HG03469 (cell line): ENCODE data around the gene PACRG.

Experiments used
- ATAC-seq: cut with Tn5 transposase; IDR thresholded peaks from one replicate; pipeline ENCODE4 v1.9.1; 2021; ENCODE audit warnings: mild to moderate bottlenecking, moderate library complexity, moderate number of reproducible peaks; ENCODE audit not compliant: unreplicated experiment

The PACRG gene

GRCh38 chr6:162709431-162709830 lies 18.3 kb upstream of the PACRG start:
- ATAC-seq, result no peak

GRCh38 chr6:162710419-162710818 lies 17.4 kb upstream of the PACRG start:
- no peak for ATAC-seq

GRCh38 chr6:162710936-162711335 lies 16.8 kb upstream of the PACRG start:
- ATAC-seq, result no peak

- no peak for ATAC-seq
Observed at GRCh38 chr6:162711376-162711775, 16.4 kb upstream of the PACRG start.

- ATAC-seq, result no peak
Observed at GRCh38 chr6:162712694-162713093, 15.1 kb upstream of the PACRG start.

GRCh38 chr6:162713974-162714780 lies 13.6 kb upstream of the PACRG start:
- ATAC-seq, result no peak

- ATAC-seq, result no peak
Observed at GRCh38 chr6:162715601-162716000, 12.2 kb upstream of the PACRG start.

- no peak for ATAC-seq
Observed at GRCh38 chr6:162719528-162719927, 8.2 kb upstream of the PACRG start.

GRCh38 chr6:162721404-162721687 lies 6.4 kb upstream of the PACRG start:
- ATAC-seq, result no peak

- ATAC-seq, result no peak
Observed at GRCh38 chr6:162722226-162722625, 5.5 kb upstream of the PACRG start.

GRCh38 chr6:162722633-162723032 lies 5.1 kb upstream of the PACRG start:
- no peak for ATAC-seq

- no peak for ATAC-seq
Observed at GRCh38 chr6:162726947-162727321, 840 bp upstream of the PACRG start.

GRCh38 chr6:162728197-162728596 lies 423 bp downstream of the PACRG start:
- ATAC-seq, result no peak

GRCh38 chr6:162728706-162729105 lies 932 bp downstream of the PACRG start:
- ATAC-seq, result no peak

- ATAC-seq, result no peak
Observed at GRCh38 chr6:162730502-162730901, 2.7 kb downstream of the PACRG start.

- ATAC-seq, result no peak
Observed at GRCh38 chr6:162733489-162733888, 5.7 kb downstream of the PACRG start.

GRCh38 chr6:162736961-162737360 lies 9.2 kb downstream of the PACRG start:
- ATAC-seq, result no peak

GRCh38 chr6:162750776-162751175 lies 23.0 kb downstream of the PACRG start:
- no peak for ATAC-seq

GRCh38 chr6:162751211-162751859 lies 23.6 kb downstream of the PACRG start:
- no peak for ATAC-seq

GRCh38 chr6:162753775-162754174 lies 26.0 kb downstream of the PACRG start:
- no peak for ATAC-seq

- no peak for ATAC-seq
Observed at GRCh38 chr6:162770136-162770535, 42.4 kb downstream of the PACRG start.

GRCh38 chr6:162770955-162771354 lies 43.2 kb downstream of the PACRG start:
- no peak for ATAC-seq

- no peak for ATAC-seq
Observed at GRCh38 chr6:162772466-162772865, 44.7 kb downstream of the PACRG start.
